ENCODE results near the gene FAM53A. TPM values are rescaled to one million over a fixed set of nuclear protein-coding genes. Genes with fewer than 3 reads are reported as not detected.

FAM53A gene
- total RNA-seq, 1 experiment from 2014 or later: 3.1 TPM

DNA sequence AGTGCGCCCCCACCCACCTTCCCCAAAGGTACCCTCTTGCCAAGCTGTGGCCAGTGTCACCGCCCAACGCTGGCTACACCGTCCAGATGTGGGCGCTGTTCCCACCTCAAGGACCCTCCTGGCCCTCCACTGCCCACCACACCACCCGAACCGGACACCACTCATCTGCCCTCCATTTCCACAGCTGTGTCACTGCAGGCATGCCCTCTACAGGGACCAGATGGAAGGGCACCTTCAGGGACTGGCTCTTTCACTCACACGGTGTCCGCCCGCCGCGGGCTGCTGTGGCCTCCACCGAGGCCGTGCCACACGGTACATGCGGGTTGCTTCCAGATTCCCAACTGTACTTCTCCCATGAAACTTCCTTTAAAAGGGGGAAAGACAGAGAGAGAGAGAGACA, 87.7 kb downstream of the FAM53A start:
- H3K4me3 ChIP-seq (ENCODE audit: low read length): no peak overlapping the region
- intact Hi-C loops (cut with micrococcal nuclease): no loop called here
- no peak for TF ChIP-seq EZH2phosphoT487 (IDR thresholded peaks at IDR 0.05; ENCODE audit: borderline replicate concordance, low read length)
- TF ChIP-seq, protein P1, sequence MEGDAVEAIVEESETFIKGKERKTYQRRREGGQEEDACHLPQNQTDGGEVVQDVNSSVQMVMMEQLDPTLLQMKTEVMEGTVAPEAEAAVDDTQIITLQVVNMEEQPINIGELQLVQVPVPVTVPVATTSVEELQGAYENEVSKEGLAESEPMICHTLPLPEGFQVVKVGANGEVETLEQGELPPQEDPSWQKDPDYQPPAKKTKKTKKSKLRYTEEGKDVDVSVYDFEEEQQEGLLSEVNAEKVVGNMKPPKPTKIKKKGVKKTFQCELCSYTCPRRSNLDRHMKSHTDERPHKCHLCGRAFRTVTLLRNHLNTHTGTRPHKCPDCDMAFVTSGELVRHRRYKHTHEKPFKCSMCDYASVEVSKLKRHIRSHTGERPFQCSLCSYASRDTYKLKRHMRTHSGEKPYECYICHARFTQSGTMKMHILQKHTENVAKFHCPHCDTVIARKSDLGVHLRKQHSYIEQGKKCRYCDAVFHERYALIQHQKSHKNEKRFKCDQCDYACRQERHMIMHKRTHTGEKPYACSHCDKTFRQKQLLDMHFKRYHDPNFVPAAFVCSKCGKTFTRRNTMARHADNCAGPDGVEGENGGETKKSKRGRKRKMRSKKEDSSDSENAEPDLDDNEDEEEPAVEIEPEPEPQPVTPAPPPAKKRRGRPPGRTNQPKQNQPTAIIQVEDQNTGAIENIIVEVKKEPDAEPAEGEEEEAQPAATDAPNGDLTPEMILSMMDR (conservative IDR thresholded peaks at IDR 0.05; ENCODE audit: low read depth, low read length): 0 out of 2 replicates have a peak, but pooled peaks have one; percentile 15
- H2AFZ ChIP-seq (ENCODE audit: low read length): no peak overlapping the region
- H4K20me1 ChIP-seq (ENCODE audit: low read length): no peaks in the 10 kb centered on the region
- no peaks in the 10 kb centered on the region for H3K36me3 ChIP-seq (ENCODE audit: low read depth, low read length)
- no peak overlapping the region for H3K9ac ChIP-seq (ENCODE audit: low read length)
- ChIA-PET POLR2A (ENCODE audit: unreplicated experiment) (no interaction called here), CTCF (no interaction called here)
- H3K27ac ChIP-seq (ENCODE audit: low read length): no peak overlapping the region
- ATAC-seq (no peak), DNase-seq (no peak)
- H3K79me2 ChIP-seq (ENCODE audit: low read length): no peaks in the 10 kb centered on the region
- no peaks in the 10 kb centered on the region for H3K9me2 ChIP-seq (replicated peaks; ENCODE audit: low read length)
- no peaks in the 10 kb centered on the region for H3F3A ChIP-seq (ENCODE audit: low read length, unreplicated experiment)
- H3K9me3 ChIP-seq (ENCODE audit: low read length): no peaks in the 10 kb centered on the region
- BruUV-seq (replicated peaks): no TSS peak
- H3K4me2 ChIP-seq (ENCODE audit: low read length): no peak overlapping the region
- H3K27me3 ChIP-seq (ENCODE audit: low read length): no peaks in the 10 kb centered on the region
- H3K4me1 ChIP-seq (ENCODE audit: insufficient read depth, low read length): no peaks in the 10 kb centered on the region

DNA sequence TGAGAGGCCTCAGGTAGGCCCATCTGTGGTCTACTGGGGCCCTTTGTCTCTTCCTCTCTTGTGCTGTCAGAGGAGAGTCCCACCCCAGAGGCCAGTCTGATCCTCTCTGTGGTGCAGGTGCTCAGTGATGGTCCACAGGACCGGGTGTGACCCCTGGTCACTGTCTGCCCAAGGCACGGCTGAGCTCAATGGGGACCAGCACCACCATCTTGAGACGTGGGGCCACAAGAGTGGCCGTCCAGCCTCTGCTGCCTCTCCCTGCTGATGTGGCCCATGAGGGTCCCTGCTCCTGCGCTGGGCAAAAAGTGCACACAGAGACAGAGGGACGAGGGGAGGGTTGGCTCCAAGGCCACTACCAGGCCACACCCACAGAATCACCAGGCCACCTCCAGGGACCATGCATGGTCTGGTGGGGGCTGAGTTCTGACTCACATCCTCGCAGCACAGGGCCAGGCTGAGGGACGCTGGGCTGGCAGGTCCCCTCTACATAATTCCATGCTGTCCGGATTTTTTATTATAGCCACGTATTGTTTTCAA, 88.3 kb downstream of the FAM53A start:
- ATAC-seq (no peak), DNase-seq (no peak)
- no peak overlapping the region for H3K27ac ChIP-seq (ENCODE audit: low read length)
- no peak overlapping the region for H2AFZ ChIP-seq (ENCODE audit: low read length)
- H3K27me3 ChIP-seq (ENCODE audit: low read length): no peaks in the 10 kb centered on the region
- H4K20me1 ChIP-seq (ENCODE audit: low read length): no peaks in the 10 kb centered on the region
- H3F3A ChIP-seq (ENCODE audit: low read length, unreplicated experiment): no peaks in the 10 kb centered on the region
- intact Hi-C loops (cut with micrococcal nuclease): no loop called here
- no peaks in the 10 kb centered on the region for H3K79me2 ChIP-seq (ENCODE audit: low read length)
- POLR2A ChIA-PET (ENCODE audit: unreplicated experiment): no interaction called here
- H3K4me1 ChIP-seq (ENCODE audit: insufficient read depth, low read length): no peaks in the 10 kb centered on the region
- no peak overlapping the region for H3K4me2 ChIP-seq (ENCODE audit: low read length)
- no peaks in the 10 kb centered on the region for H3K9me2 ChIP-seq (replicated peaks; ENCODE audit: low read length)
- H3K9ac ChIP-seq (ENCODE audit: low read length): no peak overlapping the region
- no TSS peak for BruUV-seq (replicated peaks)
- no peak overlapping the region for H3K4me3 ChIP-seq (ENCODE audit: low read length)
- H3K9me3 ChIP-seq (ENCODE audit: low read length): no peaks in the 10 kb centered on the region
- TF ChIP-seq, protein P1 (conservative IDR thresholded peaks at IDR 0.05; ENCODE audit: low read depth, low read length): no peak
- TF ChIP-seq EZH2phosphoT487 (IDR thresholded peaks at IDR 0.05; ENCODE audit: borderline replicate concordance, low read length) (no peak), EZH2 (IDR thresholded peaks at IDR 0.05; ENCODE audit: low read length, unreplicated experiment) (no peak)
- H3K36me3 ChIP-seq (ENCODE audit: low read depth, low read length): no peaks in the 10 kb centered on the region
- CTCF ChIA-PET: no interaction called here

DNA sequence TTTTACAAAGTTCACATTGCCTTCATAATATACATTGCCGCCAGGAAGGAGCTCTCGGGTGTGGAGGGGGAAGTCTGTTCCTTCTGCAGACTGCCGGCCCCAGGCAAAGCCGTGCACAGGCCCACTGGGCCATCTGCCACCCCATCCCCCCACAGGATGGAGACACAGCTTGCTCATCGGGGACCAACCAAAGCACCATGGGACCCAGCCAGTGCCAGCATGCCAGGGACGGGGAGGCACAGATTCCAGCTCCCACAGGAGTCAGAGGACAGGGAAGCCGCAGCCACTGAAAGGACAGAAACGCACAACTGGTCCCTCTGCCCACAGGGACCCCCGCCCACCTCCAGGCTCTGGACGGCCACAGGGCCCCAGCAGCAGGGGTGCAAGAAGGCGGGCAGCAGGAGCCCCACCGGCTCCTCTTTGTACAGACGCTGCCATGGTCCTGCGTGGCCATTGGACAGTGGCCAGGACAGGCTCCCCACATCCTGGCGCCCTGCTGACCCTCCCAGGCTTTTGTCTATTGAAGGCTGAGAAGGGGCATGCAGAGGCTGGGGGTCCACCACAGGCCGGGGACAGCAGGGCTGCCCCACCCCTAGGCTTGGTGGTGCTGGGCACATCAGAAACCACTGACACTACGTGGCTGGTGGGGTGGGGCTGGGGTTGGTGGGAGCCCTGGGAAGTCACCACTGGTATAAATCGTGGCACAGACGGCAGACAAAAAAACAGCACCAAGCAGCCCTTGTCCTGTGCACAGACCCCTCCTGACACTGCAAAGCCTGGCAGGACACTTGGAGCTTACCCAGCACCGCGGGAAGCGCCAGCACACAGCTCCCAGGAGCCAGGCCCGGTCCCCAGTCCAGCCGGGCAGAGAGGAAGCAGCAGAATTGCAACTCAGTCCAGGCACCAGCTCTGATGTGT, 89.0 kb downstream of the FAM53A start:
- intact Hi-C loops (cut with micrococcal nuclease): no loop called here
- BruUV-seq (replicated peaks): no TSS peak
- no peaks in the 10 kb centered on the region for H3K9me3 ChIP-seq (ENCODE audit: low read length)
- H3K9ac ChIP-seq (ENCODE audit: low read length): no peak overlapping the region
- no peaks in the 10 kb centered on the region for H3K9me2 ChIP-seq (replicated peaks; ENCODE audit: low read length)
- ChIA-PET POLR2A (ENCODE audit: unreplicated experiment) (no interaction called here), CTCF (no interaction called here)
- H3K79me2 ChIP-seq (ENCODE audit: low read length): no peaks in the 10 kb centered on the region
- no peak for DNase-seq
- no peaks in the 10 kb centered on the region for H3F3A ChIP-seq (ENCODE audit: low read length, unreplicated experiment)
- no peak overlapping the region for H3K4me3 ChIP-seq (ENCODE audit: low read length)
- H4K20me1 ChIP-seq (ENCODE audit: low read length): no peaks in the 10 kb centered on the region
- no peaks in the 10 kb centered on the region for H3K4me1 ChIP-seq (ENCODE audit: insufficient read depth, low read length)
- no peak overlapping the region for H3K27ac ChIP-seq (ENCODE audit: low read length)
- H3K36me3 ChIP-seq (ENCODE audit: low read depth, low read length): no peaks in the 10 kb centered on the region
- TF ChIP-seq EZH2 (IDR thresholded peaks at IDR 0.05; ENCODE audit: low read length, unreplicated experiment) (no peak), EZH2phosphoT487 (IDR thresholded peaks at IDR 0.05; ENCODE audit: borderline replicate concordance, low read length) (no peak)
- TF ChIP-seq, protein P1 (conservative IDR thresholded peaks at IDR 0.05; ENCODE audit: low read depth, low read length): no peak
- no peak for ATAC-seq
- no peaks in the 10 kb centered on the region for H3K27me3 ChIP-seq (ENCODE audit: low read length)
- no peak overlapping the region for H2AFZ ChIP-seq (ENCODE audit: low read length)
- no peak overlapping the region for H3K4me2 ChIP-seq (ENCODE audit: low read length)

All from PC-3 (cell line).